Endodermal cell (in vitro differentiated cells): ENCODE measurements around the gene NAGS. TPM values are rescaled to one million over a fixed set of nuclear protein-coding genes. Genes with fewer than 3 reads are reported as not detected.
A peak's percentile ranks its signal among the peaks of the same experiment; 100 is the strongest.

Experiments used
- DNase-seq: peaks from one replicate; pipeline ENCODE4 v3.0.0-alpha.2; 2017
- H3K27ac ChIP-seq: 2 replicates; pipeline ENCODE4 v1.5.1; 2013; ENCODE audit warnings: mild to moderate bottlenecking, low read depth, low read length, moderate library complexity
- H3K27me3 ChIP-seq: 2 replicates; pipeline ENCODE4 v1.6.1; 2013; ENCODE audit warnings: mild to moderate bottlenecking, low read length, moderate library complexity; ENCODE audit not compliant: insufficient read depth, control insufficient read depth, poor library complexity, severe bottlenecking
- H3K36me3 ChIP-seq: 2 replicates; pipeline ENCODE4 v1.7.0; 2013; ENCODE audit warnings: mild to moderate bottlenecking, low read length, moderate library complexity; ENCODE audit not compliant: control insufficient read depth, insufficient read depth
- H3K4me1 ChIP-seq: one replicate; pipeline ENCODE4 v1.7.0; 2013; ENCODE audit warnings: low read length; ENCODE audit not compliant: control insufficient read depth, insufficient read depth
- H3K4me3 ChIP-seq: 2 replicates; pipeline ENCODE4 v1.5.1; 2013; ENCODE audit warnings: mild to moderate bottlenecking, low read length, moderate library complexity
- H3K9ac ChIP-seq: 2 replicates; pipeline ENCODE4 v1.6.1; 2013; ENCODE audit warnings: mild to moderate bottlenecking, low read length, moderate library complexity; ENCODE audit not compliant: poor library complexity, severe bottlenecking; ENCODE audit errors: extremely low read depth
- H3K9me3 ChIP-seq: 2 replicates; pipeline ENCODE4 v1.6.1; 2013; ENCODE audit warnings: mild to moderate bottlenecking, low read length, moderate library complexity; ENCODE audit not compliant: control insufficient read depth
- H3K27ac Mint-ChIP-seq: 2 replicates; pipeline ENCODE4 v1.8.0; 2020; ENCODE audit warnings: mixed read lengths
- H3K27me3 Mint-ChIP-seq: 2 replicates; pipeline ENCODE4 v1.8.0; 2021; ENCODE audit warnings: mild to moderate bottlenecking, mixed read lengths; ENCODE audit not compliant: insufficient read depth
- H3K36me3 Mint-ChIP-seq: 2 replicates; pipeline ENCODE4 v1.8.0; 2020; ENCODE audit warnings: low read depth, mixed read lengths
- H3K4me1 Mint-ChIP-seq: 2 replicates; pipeline ENCODE4 v1.8.0; 2020; ENCODE audit warnings: mixed read lengths
- H3K4me3 Mint-ChIP-seq: 2 replicates; pipeline ENCODE4 v1.8.0; 2020; ENCODE audit warnings: mild to moderate bottlenecking, moderate library complexity, mixed read lengths
- H3K9me3 Mint-ChIP-seq: 2 replicates; pipeline ENCODE4 v1.8.0; 2020; ENCODE audit warnings: mild to moderate bottlenecking, mixed read lengths
- WGBS, 2 experiments: methylation state at CpG; one replicate each; pipeline versions ENCODE4 v1.1.5 to v1.1.7; 2013; ENCODE audit warnings: missing lambda C conversion rate in 2 of 2, mixed read lengths in 1 of 2; ENCODE audit not compliant: insufficient coverage in 1 of 2, insufficient read length in 1 of 2; 5-methylcytosine and 5-hydroxymethylcytosine counted together
- total RNA-seq, 2 donors: library from RNA; stranded (reverse); fragmentation: NEBNext Ultra II Directional in 1 of 2; extraction: Animal tissue kit (Norgen Biotek cat#: 25700) in 1 of 2; gene quantifications; 2 replicates in 1 of 2; 3 replicates in 1 of 2; pipeline ENCODE4 v1.2.1, GENCODE V29; 2021
- TF ChIP-seq, protein P1 (sequence below): fragments of 200-600 bp; sonication (generic); conservative IDR thresholded peaks from 2 replicates; pipeline ENCODE4 v1.5.0; 2021; ENCODE audit warnings: antibody characterized with exemption, mild to moderate bottlenecking

NAGS gene
- total RNA-seq, 2 donors from 2014 or later = 1.4 to 2.1 TPM

DNA sequence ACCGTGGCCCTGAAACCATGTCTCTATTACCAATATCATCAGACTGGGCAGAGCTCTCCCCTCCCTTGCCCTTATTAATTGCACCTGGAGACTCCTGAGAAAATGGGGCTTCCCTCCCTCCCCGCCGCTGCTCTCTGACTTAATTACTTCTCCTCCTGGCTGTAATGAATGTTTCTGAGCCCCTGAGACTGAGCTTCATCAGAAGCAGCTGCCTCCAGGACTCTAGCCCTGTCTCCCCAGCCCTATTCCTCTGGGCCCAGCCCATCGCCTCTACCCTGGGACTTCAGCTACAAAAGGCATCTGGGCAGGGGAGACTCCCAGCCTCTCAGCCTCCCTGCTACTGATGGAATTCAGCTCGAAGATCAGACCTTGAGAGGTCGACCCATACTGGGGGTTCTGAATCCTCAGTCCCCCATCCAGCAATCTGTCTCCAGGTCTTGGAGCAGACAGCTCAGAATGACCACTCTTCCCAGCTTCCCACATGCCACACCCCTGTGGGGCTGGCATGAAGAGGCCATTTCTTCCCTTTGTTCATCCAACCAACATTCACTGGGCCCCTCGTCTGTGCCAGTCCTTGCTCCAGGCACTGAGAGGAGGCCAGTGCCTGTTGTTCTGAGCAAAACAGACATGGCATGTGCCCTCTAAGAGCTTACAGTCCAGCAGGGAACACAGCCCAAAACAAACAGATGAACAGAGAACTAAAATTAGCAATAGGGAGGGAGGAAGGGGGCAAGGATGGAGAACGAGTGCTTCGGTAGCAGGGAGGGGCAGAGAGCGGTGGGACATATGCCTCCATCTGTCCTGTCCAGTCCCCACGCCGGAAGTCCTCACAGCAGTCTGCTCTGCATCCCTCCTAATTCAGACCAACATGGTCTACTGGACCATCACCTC is 17.0 kb upstream of the NAGS start:
- Mint-ChIP-seq H3K4me3 (no peak overlapping the region), H3K36me3 (no peaks in the 10 kb centered on the region), H3K27ac (no peak overlapping the region), H3K4me1 (no peaks in the 10 kb centered on the region), H3K9me3 (no peaks in the 10 kb centered on the region), H3K27me3 (peaks cover 28% of the 10 kb centered on the region)
- Histone ChIP-seq H3K27ac (no peak overlapping the region), H3K36me3 (no peaks in the 10 kb centered on the region), H3K27me3 (peaks cover 11% of the 10 kb centered on the region), H3K4me3 (no peak overlapping the region), H3K4me1 (no peaks in the 10 kb centered on the region), H3K9ac (no peak overlapping the region), H3K9me3 (no peaks in the 10 kb centered on the region)
- DNase-seq = peak; percentile 43
- 79 to 88% methylated on average over 3 to 12 of the region's 12 CpGs for WGBS, 2 experiments
- TF ChIP-seq, protein P1, sequence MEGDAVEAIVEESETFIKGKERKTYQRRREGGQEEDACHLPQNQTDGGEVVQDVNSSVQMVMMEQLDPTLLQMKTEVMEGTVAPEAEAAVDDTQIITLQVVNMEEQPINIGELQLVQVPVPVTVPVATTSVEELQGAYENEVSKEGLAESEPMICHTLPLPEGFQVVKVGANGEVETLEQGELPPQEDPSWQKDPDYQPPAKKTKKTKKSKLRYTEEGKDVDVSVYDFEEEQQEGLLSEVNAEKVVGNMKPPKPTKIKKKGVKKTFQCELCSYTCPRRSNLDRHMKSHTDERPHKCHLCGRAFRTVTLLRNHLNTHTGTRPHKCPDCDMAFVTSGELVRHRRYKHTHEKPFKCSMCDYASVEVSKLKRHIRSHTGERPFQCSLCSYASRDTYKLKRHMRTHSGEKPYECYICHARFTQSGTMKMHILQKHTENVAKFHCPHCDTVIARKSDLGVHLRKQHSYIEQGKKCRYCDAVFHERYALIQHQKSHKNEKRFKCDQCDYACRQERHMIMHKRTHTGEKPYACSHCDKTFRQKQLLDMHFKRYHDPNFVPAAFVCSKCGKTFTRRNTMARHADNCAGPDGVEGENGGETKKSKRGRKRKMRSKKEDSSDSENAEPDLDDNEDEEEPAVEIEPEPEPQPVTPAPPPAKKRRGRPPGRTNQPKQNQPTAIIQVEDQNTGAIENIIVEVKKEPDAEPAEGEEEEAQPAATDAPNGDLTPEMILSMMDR = no peak

DNA sequence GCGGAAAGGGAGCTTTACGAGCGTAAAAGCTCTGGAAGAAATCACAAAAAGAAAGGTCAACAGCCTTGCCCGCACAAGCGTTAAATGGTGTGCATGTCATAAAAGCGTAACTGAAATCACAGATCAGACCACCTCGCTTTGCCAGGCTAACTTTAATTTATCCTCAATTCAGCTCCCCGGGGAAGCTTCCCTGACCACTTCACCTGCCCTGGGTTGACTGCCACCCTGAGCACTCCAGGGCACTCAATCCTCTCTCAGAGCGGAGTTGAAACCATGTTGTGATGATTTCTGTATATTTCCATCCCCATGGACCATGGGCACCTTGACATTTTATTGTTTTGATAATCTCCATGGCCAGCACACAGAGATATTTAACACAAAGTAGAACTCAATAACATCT is 16.1 kb upstream of the NAGS start:
- DNase-seq = no peak
- no peaks in the 10 kb centered on the region for H3K4me1 Mint-ChIP-seq
- peaks cover 1% of the 10 kb centered on the region for H3K27me3 ChIP-seq
- H3K4me3 ChIP-seq = no peak overlapping the region
- TF ChIP-seq, protein P1 = no peak
- peaks cover 19% of the 10 kb centered on the region for H3K27me3 Mint-ChIP-seq
- no peaks in the 10 kb centered on the region for H3K9me3 ChIP-seq
- H3K9ac ChIP-seq = no peak overlapping the region
- no peaks in the 10 kb centered on the region for H3K9me3 Mint-ChIP-seq
- no peaks in the 10 kb centered on the region for H3K4me1 ChIP-seq
- H3K4me3 Mint-ChIP-seq = no peak overlapping the region
- no peaks in the 10 kb centered on the region for H3K36me3 ChIP-seq
- H3K27ac ChIP-seq = no peak overlapping the region
- no peak overlapping the region for H3K27ac Mint-ChIP-seq
- 93 to 95% methylated on average over 9 of the region's 9 CpGs for WGBS, 2 experiments
- H3K36me3 Mint-ChIP-seq = no peaks in the 10 kb centered on the region

DNA sequence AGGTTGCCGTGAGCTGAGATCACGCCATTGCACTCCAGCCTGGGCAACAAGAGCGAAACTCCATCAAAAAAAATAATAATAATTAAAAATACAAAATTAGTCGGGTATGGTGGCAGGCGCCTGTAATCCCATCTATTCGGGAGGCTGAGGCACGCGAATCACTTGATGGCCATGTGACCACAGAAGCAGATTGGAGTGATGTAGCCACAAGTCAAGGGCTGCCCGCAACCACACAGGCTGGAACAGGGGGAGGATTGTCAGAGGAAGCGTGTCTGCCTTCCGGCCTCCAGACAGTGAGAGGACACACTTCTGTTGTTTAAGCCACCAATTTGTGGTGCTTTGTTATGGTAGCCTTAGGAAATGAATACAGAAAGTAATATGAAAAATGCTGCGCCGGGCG is 11.8 kb upstream of the NAGS start:
- Mint-ChIP-seq H3K27me3 (peaks cover 19% of the 10 kb centered on the region), H3K4me3 (no peak overlapping the region), H3K4me1 (peaks cover 4% of the 10 kb centered on the region), H3K9me3 (no peaks in the 10 kb centered on the region), H3K36me3 (no peaks in the 10 kb centered on the region), H3K27ac (no peak overlapping the region)
- TF ChIP-seq, protein P1 = no peak
- no peaks in the 10 kb centered on the region for H3K36me3 ChIP-seq
- no peaks in the 10 kb centered on the region for H3K4me1 ChIP-seq
- 95 to 97% methylated on average over 11 to 12 of the region's 14 CpGs for WGBS, 2 experiments
- H3K27me3 ChIP-seq = peaks cover 6% of the 10 kb centered on the region
- no peak overlapping the region for H3K4me3 ChIP-seq
- DNase-seq = no peak
- H3K27ac ChIP-seq = no peak overlapping the region
- no peak overlapping the region for H3K9ac ChIP-seq
- no peaks in the 10 kb centered on the region for H3K9me3 ChIP-seq
